ENCODE measurements around the gene SPIRE1. TPM values are rescaled to one million over a fixed set of nuclear protein-coding genes. Genes with fewer than 3 reads are reported as not detected.

Gene SPIRE1
- total RNA-seq, 4 donors from 2014 or later, result 55.5 to 72.5 (median 60.4) TPM

GRCh38 chr18:12463191-12463590 lies 194.7 kb downstream of the SPIRE1 start:
- Histone ChIP-seq H3K9me3 (no peaks in the 10 kb centered on the region), H3K36me3 (peaks cover 0 to 62% (median 0%) of the 10 kb centered on the region in 3 donors), H3K27me3 (no peaks in the 10 kb centered on the region), H3K4me3 (no peak overlapping the region), H3K4me1 (peaks cover 0 to 12% (median 6%) of the 10 kb centered on the region in 4 donors), H3K27ac (peak overlapping the region in 2 of 4 donors; percentile 17 to 60)
- no peak for DNase-seq (ENCODE audit: low spot score in 2 of 2)
- WGBS, 2 donors, result 57 to 62% methylated on average over 7 of the region's 7 CpGs
- no peak for TF ChIP-seq EP300 (IDR thresholded peaks at IDR 0.05)
- TF ChIP-seq POLR2A (IDR thresholded peaks at IDR 0.05), result no peak
- TF ChIP-seq CTCF (IDR thresholded peaks at IDR 0.05), result no peak

- Histone ChIP-seq H3K4me1 (peaks cover 0 to 17% (median 9%) of the 10 kb centered on the region in 4 donors), H3K4me3 (no peak overlapping the region), H3K9me3 (no peaks in the 10 kb centered on the region), H3K36me3 (peaks cover 0 to 62% (median 0%) of the 10 kb centered on the region in 3 donors), H3K27ac (peak overlapping the region in 1 of 4 donors; percentile 45), H3K27me3 (no peaks in the 10 kb centered on the region)
- DNase-seq (ENCODE audit: low spot score in 2 of 2), result no peak
- TF ChIP-seq POLR2A (IDR thresholded peaks at IDR 0.05), result no peak
- TF ChIP-seq EP300 (IDR thresholded peaks at IDR 0.05), result no peak
- 82 to 85% methylated on average over 2 of the region's 2 CpGs for WGBS, 2 donors
Observed at GRCh38 chr18:12462242-12462641, 195.7 kb downstream of the SPIRE1 start.

GRCh38 chr18:12461326-12461725 lies 196.6 kb downstream of the SPIRE1 start:
- TF ChIP-seq POLR2A (IDR thresholded peaks at IDR 0.05), result no peak
- no peak for TF ChIP-seq EP300 (IDR thresholded peaks at IDR 0.05)
- no peak for TF ChIP-seq CTCF (IDR thresholded peaks at IDR 0.05)
- Histone ChIP-seq H3K36me3 (peaks cover 0 to 62% (median 0%) of the 10 kb centered on the region in 3 donors), H3K27me3 (no peaks in the 10 kb centered on the region), H3K27ac (peak overlapping the region; percentile 25 to 97 (median 77)), H3K4me3 (no peak overlapping the region), H3K9me3 (no peaks in the 10 kb centered on the region), H3K4me1 (peaks cover 0 to 26% (median 12%) of the 10 kb centered on the region in 4 donors)
- DNase-seq (ENCODE audit: low spot score in 2 of 2), result no peak
- WGBS, 2 donors, result 55 to 93% methylated on average over 6 of the region's 6 CpGs

- Histone ChIP-seq H3K36me3 (peaks cover 0 to 60% (median 0%) of the 10 kb centered on the region in 3 donors), H3K27me3 (no peaks in the 10 kb centered on the region), H3K4me1 (peaks cover 0 to 28% (median 15%) of the 10 kb centered on the region in 4 donors), H3K4me3 (no peak overlapping the region), H3K9me3 (no peaks in the 10 kb centered on the region), H3K27ac (peak overlapping the region; percentile 25 to 97 (median 77))
- no peak for TF ChIP-seq CTCF (IDR thresholded peaks at IDR 0.05)
- no peak for TF ChIP-seq EP300 (IDR thresholded peaks at IDR 0.05)
- TF ChIP-seq POLR2A (IDR thresholded peaks at IDR 0.05), result no peak
- no peak for DNase-seq (ENCODE audit: low spot score in 2 of 2)
- WGBS, 2 donors, result 32 to 35% methylated on average over 5 of the region's 5 CpGs
Observed at GRCh38 chr18:12460874-12461273, 197.0 kb downstream of the SPIRE1 start.

GRCh38 chr18:12458771-12459170 lies 199.1 kb downstream of the SPIRE1 start:
- no peak for TF ChIP-seq POLR2A (IDR thresholded peaks at IDR 0.05)
- no peak for TF ChIP-seq CTCF (IDR thresholded peaks at IDR 0.05)
- TF ChIP-seq EP300 (IDR thresholded peaks at IDR 0.05), result no peak
- WGBS, 2 donors, result 60 to 70% methylated on average over 7 of the region's 7 CpGs
- Histone ChIP-seq H3K9me3 (no peaks in the 10 kb centered on the region), H3K36me3 (peaks cover 0 to 48% (median 0%) of the 10 kb centered on the region in 3 donors), H3K27ac (peak overlapping the region; percentile 9 to 97 (median 57)), H3K4me3 (no peak overlapping the region), H3K4me1 (peaks cover 0 to 34% (median 15%) of the 10 kb centered on the region in 4 donors), H3K27me3 (no peaks in the 10 kb centered on the region)
- DNase-seq (ENCODE audit: low spot score in 2 of 2), result no peak

All from tibial nerve (tissue), 4 donors.